Measurements from ENCODE around the gene TTC27. TPM values are rescaled to one million over a fixed set of nuclear protein-coding genes. Genes with fewer than 3 reads are reported as not detected.

TTC27 gene
- 1 to 10 TPM; 5.9 to 6.0 TPM for total RNA-seq

- Histone ChIP-seq H3K4me1 (peaks cover 0 to 22% of the 10 kb centered on the region in 2 donors), H3K27ac (peak within 1 kb of the TSS; percentile 66 to 70), H3K9me3 (no peaks in the 10 kb centered on the region), H3K4me3 (peak within 1 kb of the TSS; percentile 56 to 88), H3K36me3 (peaks cover 7% of the 10 kb centered on the region), H3K27me3 (no peaks in the 10 kb centered on the region)
- DNase-seq (ENCODE audit: low spot score) = peak; percentile 95
- no peak for TF ChIP-seq CTCF (IDR thresholded peaks at IDR 0.05)
These were observed at the start of gene TTC27 for GRCh38 chr2:32627814-32628579. Gene TTC27 (plus strand): TSS chr2:32628050. CDS start chr2:32628293, 243 bp downstream.

- Histone ChIP-seq H3K36me3 (no peaks in the 10 kb centered on the region), H3K27me3 (no peaks in the 10 kb centered on the region), H3K4me3 (no peak overlapping the region), H3K4me1 (no peaks in the 10 kb centered on the region), H3K9me3 (no peaks in the 10 kb centered on the region), H3K27ac (no peak overlapping the region)
- no peak for DNase-seq (ENCODE audit: low spot score)
- no peak for TF ChIP-seq CTCF (IDR thresholded peaks at IDR 0.05)
These were observed 36.0 kb upstream of the TTC27 start for GRCh38 chr2:32591669-32592463.

DNA sequence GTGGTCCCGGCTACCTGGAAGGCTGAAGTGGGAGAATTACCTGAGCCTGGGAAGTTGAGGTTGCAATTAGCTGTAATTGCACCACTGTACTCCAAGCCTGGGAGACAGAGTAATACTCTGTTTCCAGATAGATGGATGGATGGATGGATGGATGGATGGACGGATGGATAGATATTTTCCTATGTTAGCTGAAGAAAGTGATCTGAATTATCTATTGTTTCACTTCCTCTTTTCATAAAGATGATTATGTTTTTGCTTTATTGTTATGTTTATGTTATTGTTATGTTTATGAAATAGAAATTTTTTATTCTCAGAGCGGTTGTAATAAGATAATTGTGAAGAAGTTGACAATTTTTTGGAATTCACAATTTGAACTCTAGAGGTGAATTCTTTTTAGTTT, 33.3 kb upstream of the TTC27 start:
- H3K4me1 ChIP-seq = no peaks in the 10 kb centered on the region
- H3K36me3 ChIP-seq = peaks cover 16% of the 10 kb centered on the region
- TF ChIP-seq CTCF (IDR thresholded peaks at IDR 0.05) = no peak
- H3K4me3 ChIP-seq = no peak overlapping the region
- H3K27ac ChIP-seq = no peak overlapping the region
- H3K27me3 ChIP-seq = no peaks in the 10 kb centered on the region
- no peaks in the 10 kb centered on the region for H3K9me3 ChIP-seq
- no peak for DNase-seq (ENCODE audit: low spot score)

- H3K27ac ChIP-seq = no peak overlapping the region
- peaks cover 60% of the 10 kb centered on the region for H3K36me3 ChIP-seq
- TF ChIP-seq CTCF (IDR thresholded peaks at IDR 0.05) = no peak
- no peaks in the 10 kb centered on the region for H3K9me3 ChIP-seq
- DNase-seq (ENCODE audit: low spot score) = no peak
- no peak overlapping the region for H3K4me3 ChIP-seq
- H3K4me1 ChIP-seq = no peaks in the 10 kb centered on the region
- no peaks in the 10 kb centered on the region for H3K27me3 ChIP-seq
These were observed 16.5 kb upstream of the TTC27 start for GRCh38 chr2:32611366-32611765.

GRCh38 chr2:32611771-32612170, 16.1 kb upstream of the TTC27 start:
- TF ChIP-seq CTCF (IDR thresholded peaks at IDR 0.05) = no peak
- no peak for DNase-seq (ENCODE audit: low spot score)

More at GRCh38 chr2:32611771-32612170, 16.1 kb upstream of the TTC27 start:
- H3K9me3 ChIP-seq = no peaks in the 10 kb centered on the region
- H3K4me3 ChIP-seq = no peak overlapping the region
- no peaks in the 10 kb centered on the region for H3K27me3 ChIP-seq
- H3K36me3 ChIP-seq = peaks cover 62% of the 10 kb centered on the region
- H3K4me1 ChIP-seq = no peaks in the 10 kb centered on the region
- H3K27ac ChIP-seq = no peak overlapping the region
